Activated CD4-positive, alpha-beta T cell treated with anti-CD3 and anti-CD28 coated beads, Interleukin-2, amount 50 U/mL, for 48 hours (primary cell): ENCODE results near the gene TOP2B.

Experiments
- DNase-seq, 2 experiments: peaks; one replicate each; pipeline ENCODE4 v3.0.0-alpha.2; 2020

The TOP2B gene

GRCh38 chr3:25610779-25611178, 53.9 kb downstream of the TOP2B start:
- DNase-seq, result no peak

- no peak for DNase-seq
Observed at GRCh38 chr3:25610167-25610566, 54.5 kb downstream of the TOP2B start.

DNA sequence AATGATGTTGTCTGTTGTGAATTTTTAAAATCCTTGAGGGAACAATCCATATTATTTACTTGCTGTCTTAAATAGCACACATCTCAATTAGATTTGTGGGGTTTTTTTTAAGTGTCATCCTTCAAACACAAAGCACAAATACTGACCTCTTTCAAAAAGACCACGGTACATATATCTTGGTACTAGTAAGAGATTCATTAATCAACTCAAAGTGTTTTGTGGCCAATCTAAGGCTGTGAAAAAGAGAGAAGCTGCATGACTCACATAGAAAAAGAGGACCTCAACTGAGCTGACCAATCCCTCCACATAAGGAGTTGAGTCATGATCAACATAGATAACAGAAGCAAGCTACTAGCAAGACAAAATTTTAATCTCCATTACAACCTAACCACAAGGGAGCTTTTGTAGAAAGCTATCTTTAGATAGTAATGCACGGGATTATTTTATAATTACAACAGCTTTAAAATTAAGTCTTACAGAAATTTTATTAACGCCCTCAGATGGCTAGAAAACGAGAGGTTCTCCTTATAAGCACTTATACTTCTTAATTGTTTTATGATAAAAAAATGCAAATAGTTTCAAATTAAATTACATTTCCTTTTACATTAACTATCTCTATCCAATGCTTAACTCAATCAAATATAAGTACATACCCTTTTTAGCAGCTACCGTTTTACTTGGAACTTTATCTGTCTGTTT, 60.5 kb downstream of the TOP2B start:
- DNase-seq, result no peak

GRCh38 chr3:25603703-25604102, 61.0 kb downstream of the TOP2B start:
- DNase-seq, result no peak

DNA sequence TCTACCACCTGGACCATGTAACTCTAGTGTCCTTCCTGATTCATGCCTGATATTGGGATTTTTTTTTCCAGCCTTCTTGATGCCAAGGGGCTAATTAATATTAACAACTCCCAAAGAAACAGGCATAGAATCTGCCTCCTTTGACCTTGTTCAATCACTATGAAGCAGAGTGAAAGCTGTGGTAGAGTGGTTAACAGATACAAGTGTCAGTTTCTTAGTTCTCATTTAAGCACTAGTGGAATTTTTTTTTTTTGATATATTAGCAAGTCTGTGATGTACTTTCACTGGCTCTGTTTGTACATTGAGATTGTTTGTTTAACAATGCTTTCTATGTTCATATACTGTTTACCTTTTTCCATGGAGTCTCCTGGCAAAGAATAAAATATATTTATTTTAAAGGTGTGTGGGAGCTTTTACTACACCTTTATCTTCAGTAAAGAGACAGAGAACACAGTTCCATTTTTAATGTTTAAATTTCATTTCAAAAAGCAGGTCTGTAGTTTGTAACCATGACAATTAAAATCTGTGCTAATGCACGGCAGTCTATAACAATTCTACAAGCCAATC, 67.1 kb downstream of the TOP2B start:
- DNase-seq, result no peak

GRCh38 chr3:25594007-25594502, 70.7 kb downstream of the TOP2B start:
- DNase-seq, result no peak

GRCh38 chr3:25593001-25593400, 71.7 kb downstream of the TOP2B start:
- no peak for DNase-seq

DNA sequence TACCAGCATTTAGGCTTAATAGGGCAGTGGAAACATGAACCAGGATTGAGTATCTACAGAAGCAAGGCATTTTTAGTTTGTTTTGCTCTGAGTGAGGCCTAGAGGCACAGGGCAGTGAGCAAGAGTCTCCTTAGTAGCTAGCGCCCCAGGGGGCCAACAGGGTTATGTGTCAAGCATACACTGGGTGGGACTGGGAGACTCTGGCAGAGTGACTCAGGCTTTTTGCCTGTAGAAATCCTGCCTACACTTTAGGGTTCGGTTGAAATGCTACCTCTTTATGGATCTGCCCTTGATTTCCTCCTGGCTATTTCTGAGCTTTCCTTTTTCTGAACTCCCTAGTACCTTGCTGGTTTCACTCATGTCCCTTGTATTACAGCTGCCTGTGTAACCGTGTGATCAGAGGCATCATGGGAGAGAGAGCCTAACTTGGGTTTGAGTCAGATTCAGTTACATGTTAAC, 72.2 kb downstream of the TOP2B start:
- no peak for DNase-seq

GRCh38 chr3:25589783-25590258, 74.9 kb downstream of the TOP2B start:
- DNase-seq, result no peak

DNA sequence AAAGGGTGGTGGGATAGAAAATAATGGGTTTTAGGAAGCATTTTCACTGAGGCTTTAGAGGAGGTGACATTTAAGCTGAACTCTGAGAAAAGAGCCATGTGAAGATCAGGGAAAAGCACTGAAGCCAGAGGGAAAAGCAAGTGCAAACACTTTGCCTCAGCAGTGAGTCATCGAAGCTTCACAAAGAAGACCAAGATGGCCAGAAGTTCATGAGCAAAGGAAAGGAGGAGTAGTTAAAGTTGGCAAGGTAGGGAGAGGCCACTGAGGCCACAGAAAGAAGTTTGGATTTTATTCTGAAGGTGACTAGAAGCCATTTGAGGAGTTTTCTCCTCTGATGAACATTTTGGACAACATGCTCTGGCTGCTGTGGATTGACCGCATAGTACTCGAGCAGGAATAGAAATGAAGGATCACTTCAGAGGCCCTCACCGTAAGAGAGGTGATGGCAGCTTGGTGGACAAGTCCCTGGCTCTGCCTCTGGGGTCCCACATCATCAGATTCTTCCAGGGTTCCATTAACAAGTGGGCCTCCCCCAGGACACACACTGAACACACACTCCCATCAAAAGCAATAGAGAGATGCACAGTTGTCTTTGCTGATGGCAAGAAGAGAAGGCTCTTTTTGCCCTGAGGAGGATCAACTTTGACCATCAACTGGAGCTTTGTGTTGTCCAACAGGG, 75.5 kb downstream of the TOP2B start:
- DNase-seq, result no peak

- DNase-seq, result no peak
Observed at GRCh38 chr3:25588441-25589103, 76.1 kb downstream of the TOP2B start.

- no peak for DNase-seq
Observed at GRCh38 chr3:25587975-25588374, 76.7 kb downstream of the TOP2B start.

GRCh38 chr3:25587526-25587925, 77.2 kb downstream of the TOP2B start:
- no peak for DNase-seq

DNA sequence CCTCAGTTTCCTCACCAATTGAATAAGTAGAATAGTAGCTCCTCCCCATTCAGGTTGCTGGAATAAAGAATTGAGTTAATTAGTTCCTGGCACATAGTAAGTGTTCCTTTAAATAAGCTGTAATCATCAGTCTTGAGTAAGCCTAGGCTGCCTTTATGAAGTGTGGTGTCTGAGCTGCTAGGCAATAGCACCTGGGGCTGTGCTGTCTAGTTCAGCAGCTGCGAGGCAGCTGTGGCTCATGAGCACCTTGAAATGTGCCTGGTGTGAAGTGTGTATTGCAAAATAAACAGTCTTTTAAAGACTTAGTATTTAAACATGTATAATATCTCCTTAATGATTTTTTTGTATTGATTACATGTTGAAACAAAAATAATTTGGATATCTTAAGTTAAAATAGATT, 77.6 kb downstream of the TOP2B start:
- no peak for DNase-seq

- DNase-seq, result no peak
Observed at GRCh38 chr3:25586553-25586952, 78.2 kb downstream of the TOP2B start.

GRCh38 chr3:25586167-25586505, 78.6 kb downstream of the TOP2B start:
- no peak for DNase-seq

DNA sequence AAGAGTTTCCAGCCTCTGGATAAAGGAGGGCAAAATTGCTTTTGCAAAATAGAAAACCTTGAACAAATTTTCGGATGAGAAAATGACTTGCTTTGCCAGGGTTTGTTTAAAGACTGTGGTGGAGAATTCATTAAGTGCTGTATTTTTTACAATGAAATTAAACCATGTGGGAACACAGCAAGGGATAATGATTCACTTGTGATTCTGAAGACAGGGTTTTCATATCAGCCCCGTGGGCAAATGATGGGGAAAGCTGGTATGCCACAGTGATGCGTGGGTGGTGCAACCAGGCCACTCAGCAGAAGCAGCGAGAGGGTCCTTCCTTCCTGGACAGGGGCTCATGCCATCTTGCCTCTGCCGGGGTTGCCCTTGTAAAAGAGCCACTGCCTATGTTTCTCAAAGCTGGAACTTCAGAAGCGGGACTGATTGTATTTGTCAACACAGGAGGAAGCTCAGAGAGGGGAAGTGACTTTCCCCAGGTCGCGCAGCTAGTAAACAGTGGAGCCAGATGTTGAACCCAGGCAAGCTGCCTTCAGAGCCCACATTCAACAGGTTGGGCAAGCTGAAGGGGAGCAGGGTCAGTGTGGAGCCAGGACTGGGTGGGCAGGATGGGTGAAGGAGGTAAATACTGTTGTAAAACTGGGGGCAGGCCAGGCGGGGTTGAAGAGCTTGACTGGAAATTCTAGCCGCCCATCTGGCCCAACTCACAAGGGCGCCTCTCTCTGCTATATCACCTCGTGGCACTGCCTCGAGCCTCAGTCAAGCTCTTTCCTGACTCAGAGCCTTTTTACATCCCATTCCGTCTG, 79.1 kb downstream of the TOP2B start:
- DNase-seq, result no peak

DNA sequence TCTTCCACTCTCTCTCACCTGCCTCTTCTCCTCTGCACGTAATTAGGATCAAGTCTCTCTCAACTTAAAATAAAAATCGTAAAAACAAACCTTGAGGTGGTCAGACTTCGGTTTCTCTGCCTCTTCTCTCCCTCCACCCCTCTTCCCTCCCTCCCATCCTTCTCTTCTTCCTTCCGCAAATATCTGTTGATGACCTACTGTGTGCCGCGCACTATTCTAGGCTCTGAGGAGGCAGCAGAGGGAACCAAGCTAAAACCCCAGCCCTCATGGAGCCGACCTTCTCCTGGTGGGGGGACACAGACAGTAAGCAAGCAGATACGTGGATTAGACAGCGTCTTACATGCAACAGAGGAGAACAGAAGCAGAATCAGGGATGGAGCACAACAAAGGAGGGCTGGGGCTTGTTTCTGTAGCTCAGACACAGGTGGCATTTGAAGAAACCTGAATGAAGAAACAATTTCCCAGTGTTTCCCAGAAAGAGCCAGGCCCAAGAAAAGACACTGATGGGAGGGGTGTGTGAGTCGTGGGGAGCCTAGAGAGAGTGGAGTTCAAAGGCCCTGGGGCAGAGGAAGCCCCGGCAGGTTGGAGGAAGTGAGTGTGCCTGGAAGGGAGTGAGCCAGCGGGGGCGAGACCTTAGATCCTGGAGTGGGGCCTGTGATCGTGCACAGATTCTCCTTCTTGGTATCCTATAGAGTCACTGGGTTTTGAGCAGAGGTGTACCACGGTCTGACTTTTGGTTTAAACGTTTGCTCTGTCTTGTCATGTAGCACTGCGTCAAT, 80.5 kb downstream of the TOP2B start:
- DNase-seq, result no peak

DNA sequence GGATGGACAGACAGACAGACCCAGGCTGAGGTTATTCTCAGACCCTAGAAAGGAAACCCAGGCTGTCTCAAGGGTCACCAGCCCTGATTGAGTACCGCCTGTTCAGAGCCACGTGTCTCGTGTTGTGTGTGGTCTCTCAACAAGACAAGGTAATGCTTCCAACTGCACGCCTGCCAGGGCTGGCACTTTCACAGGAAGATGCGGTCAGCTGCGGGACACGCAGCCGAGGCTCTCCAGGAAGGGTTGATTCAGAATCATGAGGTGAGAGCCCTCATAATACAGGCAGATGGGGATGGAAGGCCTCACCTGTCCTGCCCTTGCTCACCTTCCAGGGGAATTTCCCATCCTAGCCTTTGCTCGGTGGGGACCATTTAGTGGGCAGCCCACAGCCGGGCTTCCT, 81.4 kb downstream of the TOP2B start:
- no peak for DNase-seq

DNA sequence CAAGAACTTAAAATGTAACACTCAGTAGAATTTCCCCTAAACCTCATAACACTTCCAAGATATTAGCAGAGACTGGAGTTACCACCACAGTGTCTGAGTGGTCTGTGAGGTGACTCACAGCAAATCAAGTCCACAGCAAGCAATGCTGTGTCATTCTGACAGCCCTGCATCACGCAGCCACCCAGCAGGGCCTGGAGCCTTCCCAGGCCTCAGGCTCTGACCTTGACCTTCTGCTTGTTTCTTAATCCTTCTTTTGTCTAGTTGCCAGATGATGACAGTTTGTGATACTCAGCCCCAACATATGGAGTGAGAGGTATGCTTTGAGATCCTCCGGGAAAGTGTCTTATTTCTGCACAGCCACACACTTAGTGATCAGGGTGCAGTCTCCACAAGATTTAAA, 82.5 kb downstream of the TOP2B start:
- no peak for DNase-seq

- DNase-seq, result no peak
Observed at GRCh38 chr3:25581823-25582222, 82.9 kb downstream of the TOP2B start.

DNA sequence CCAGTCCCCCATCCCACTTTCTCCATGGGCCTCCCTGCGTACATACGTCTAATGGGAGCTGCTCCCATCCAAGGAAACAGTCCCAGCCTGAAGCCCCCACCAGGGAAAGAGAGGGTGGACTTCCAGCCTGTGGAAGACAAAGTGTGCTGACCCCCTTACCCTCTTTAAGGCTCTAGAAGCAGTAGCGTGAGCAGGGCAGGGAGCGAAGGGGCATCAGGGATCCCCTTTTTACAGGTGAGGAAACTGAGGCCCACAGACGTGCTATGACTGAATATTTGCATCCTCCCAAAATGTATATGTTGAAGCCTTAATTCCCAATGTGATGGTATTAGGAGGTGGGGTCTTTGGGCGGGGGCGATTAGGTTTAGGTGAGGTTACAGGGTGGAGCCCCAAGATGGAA, 83.4 kb downstream of the TOP2B start:
- no peak for DNase-seq
